DND-41 (cell line): ENCODE data around the gene PIAS2.
"Not testable (repeated sequence)": the region's sequence is repeated elsewhere in the genome, so short reads cannot be mapped to it uniquely, and the experiment has no call there.

Experiments used
- EZH2 ChIP-seq: IDR thresholded peaks from 3 replicates; pipeline ENCODE4 v1.6.1; 2012; ENCODE audit warnings: borderline replicate concordance, low read depth, mild to moderate bottlenecking, moderate library complexity, low read length, inconsistent platforms; ENCODE audit not compliant: severe bottlenecking
- TF ChIP-seq, protein P1 (sequence below): IDR thresholded peaks from 2 replicates; pipeline ENCODE4 v1.5.1; 2012; ENCODE audit warnings: borderline replicate concordance, low read length, moderate library complexity, mild to moderate bottlenecking; ENCODE audit not compliant: poor library complexity, severe bottlenecking; ENCODE audit errors: extremely low read depth

DNA sequence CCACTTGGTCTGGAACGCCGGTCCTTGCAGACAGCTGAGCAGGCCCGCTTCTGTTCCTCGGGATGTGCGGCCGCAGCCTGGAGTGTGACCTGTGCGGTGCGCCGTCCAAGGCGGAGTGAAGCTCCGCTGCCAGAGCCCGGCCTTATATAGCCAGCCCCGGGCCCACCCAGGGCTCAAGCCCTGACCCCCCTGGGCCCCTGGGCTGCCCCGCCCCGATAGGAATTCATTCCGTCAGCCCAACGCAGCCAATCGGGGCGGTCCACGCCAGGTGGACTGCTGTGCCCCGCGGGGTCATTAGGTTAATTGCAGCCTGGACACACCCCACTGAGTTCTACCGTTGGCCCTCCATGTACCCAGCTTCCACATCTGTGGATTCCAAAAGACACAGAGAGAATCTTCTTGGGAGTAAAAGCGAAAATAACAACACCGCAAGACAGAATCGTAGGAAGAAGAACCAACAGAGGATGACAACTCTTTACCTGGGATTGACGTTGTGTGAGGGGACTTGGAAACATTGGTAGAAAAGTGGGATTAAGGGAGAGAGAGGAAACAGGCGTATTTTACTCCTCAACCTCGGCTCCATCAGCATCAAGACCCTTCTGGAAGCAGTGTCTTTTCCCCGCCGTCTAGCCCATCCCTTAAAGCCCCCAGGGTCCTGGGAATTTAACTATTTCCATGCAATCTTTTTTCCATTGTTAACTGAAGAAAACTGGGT, 47.4 kb upstream of the PIAS2 start:
- TF ChIP-seq, protein P1, sequence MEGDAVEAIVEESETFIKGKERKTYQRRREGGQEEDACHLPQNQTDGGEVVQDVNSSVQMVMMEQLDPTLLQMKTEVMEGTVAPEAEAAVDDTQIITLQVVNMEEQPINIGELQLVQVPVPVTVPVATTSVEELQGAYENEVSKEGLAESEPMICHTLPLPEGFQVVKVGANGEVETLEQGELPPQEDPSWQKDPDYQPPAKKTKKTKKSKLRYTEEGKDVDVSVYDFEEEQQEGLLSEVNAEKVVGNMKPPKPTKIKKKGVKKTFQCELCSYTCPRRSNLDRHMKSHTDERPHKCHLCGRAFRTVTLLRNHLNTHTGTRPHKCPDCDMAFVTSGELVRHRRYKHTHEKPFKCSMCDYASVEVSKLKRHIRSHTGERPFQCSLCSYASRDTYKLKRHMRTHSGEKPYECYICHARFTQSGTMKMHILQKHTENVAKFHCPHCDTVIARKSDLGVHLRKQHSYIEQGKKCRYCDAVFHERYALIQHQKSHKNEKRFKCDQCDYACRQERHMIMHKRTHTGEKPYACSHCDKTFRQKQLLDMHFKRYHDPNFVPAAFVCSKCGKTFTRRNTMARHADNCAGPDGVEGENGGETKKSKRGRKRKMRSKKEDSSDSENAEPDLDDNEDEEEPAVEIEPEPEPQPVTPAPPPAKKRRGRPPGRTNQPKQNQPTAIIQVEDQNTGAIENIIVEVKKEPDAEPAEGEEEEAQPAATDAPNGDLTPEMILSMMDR, result not testable (repeated sequence)
- TF ChIP-seq EZH2, result not testable (repeated sequence)
